ENCODE data around the gene GUCA1A. TPM values are rescaled to one million over a fixed set of nuclear protein-coding genes. Genes with fewer than 3 reads are reported as not detected.

Gene GUCA1A
- total RNA-seq, 1 experiment from 2014 or later: 17.2 TPM

DNA sequence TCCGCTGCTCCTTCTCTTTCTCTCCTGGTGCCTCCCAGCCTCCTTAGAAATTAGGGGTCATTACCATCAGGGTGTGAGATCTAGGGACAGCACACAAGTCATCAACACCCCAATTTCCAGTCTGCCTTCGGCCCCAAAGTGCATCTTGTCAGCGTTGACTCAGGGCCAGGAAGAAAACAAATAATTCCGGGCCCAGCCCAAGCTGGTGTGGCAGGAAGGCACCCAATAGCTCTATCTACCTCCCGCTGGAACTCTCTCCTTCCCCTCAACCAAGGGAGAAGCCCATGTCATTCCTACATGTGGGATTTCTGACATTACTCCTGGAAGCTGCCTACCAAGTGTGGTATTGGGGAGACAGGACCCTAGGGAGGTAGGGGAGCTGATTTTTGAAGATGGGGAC is 19.2 kb upstream of the GUCA1A start:
- no CpG with 5 or more reads among the region's 5 CpGs for WGBS (ENCODE audit: extremely low coverage, insufficient read length, low lambda C conversion rate)
- no peaks in the 10 kb centered on the region for H4K20me1 ChIP-seq (ENCODE audit: control insufficient read depth, insufficient read depth, insufficient read length)
- H3K79me1 ChIP-seq (ENCODE audit: insufficient read depth, low read depth, low read length, poor library complexity, severe bottlenecking): no peaks in the 10 kb centered on the region
- H2BK12ac ChIP-seq (ENCODE audit: insufficient read length, low read depth, low read length): no peak overlapping the region
- Mint-ChIP-seq H3K9me3 (no peaks in the 10 kb centered on the region), H3K27me3 (ENCODE audit: low read depth) (peaks cover 20% of the 10 kb centered on the region), H3K36me3 (ENCODE audit: insufficient read depth in 1 of 3, low read depth in 3 of 3) (peaks cover 2 to 5% (median 2%) of the 10 kb centered on the region in 3 experiments; a peak in 4 of 7 replicates), H3K4me1 (peaks cover 24 to 35% of the 10 kb centered on the region in 2 experiments), H3K27ac (no peak overlapping the region), H3K4me3 (no peak overlapping the region)
- no peak overlapping the region for H3K23ac ChIP-seq (ENCODE audit: insufficient read length, low read depth, low read length)
- H3K56ac ChIP-seq (ENCODE audit: insufficient read length, low read depth, low read length): no peak overlapping the region
- no peak overlapping the region for H2BK120ac ChIP-seq (ENCODE audit: low read depth, low read length, poor library complexity, severe bottlenecking)
- no peak overlapping the region for H3K9ac ChIP-seq (ENCODE audit: extremely low read depth, insufficient read length, low read length)
- H3K14ac ChIP-seq (ENCODE audit: insufficient read depth, low read length): no peak overlapping the region
- no peaks in the 10 kb centered on the region for H3K79me2 ChIP-seq (ENCODE audit: insufficient read depth, low read length)
- H2BK5ac ChIP-seq (ENCODE audit: insufficient read length, low read length): no peak overlapping the region
- TF ChIP-seq, protein P1, sequence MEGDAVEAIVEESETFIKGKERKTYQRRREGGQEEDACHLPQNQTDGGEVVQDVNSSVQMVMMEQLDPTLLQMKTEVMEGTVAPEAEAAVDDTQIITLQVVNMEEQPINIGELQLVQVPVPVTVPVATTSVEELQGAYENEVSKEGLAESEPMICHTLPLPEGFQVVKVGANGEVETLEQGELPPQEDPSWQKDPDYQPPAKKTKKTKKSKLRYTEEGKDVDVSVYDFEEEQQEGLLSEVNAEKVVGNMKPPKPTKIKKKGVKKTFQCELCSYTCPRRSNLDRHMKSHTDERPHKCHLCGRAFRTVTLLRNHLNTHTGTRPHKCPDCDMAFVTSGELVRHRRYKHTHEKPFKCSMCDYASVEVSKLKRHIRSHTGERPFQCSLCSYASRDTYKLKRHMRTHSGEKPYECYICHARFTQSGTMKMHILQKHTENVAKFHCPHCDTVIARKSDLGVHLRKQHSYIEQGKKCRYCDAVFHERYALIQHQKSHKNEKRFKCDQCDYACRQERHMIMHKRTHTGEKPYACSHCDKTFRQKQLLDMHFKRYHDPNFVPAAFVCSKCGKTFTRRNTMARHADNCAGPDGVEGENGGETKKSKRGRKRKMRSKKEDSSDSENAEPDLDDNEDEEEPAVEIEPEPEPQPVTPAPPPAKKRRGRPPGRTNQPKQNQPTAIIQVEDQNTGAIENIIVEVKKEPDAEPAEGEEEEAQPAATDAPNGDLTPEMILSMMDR (conservative IDR thresholded peaks at IDR 0.05): no peak
- H4K8ac ChIP-seq (replicated peaks; ENCODE audit: insufficient read length, low read depth, low read length): no peak overlapping the region
- DNase-seq: no peak
- no peak overlapping the region for H3T11ph ChIP-seq (ENCODE audit: low read length)
- no peaks in the 10 kb centered on the region for H3K9me3 ChIP-seq (ENCODE audit: control insufficient read depth, low read depth, low read length)
- no peak overlapping the region for H3K18ac ChIP-seq (ENCODE audit: insufficient read length, low read depth, low read length)
- H3K27ac ChIP-seq (ENCODE audit: insufficient read length, low read depth, low read length): no peak overlapping the region
- H3K4me2 ChIP-seq (ENCODE audit: insufficient read depth, insufficient read length, low read length): no peak overlapping the region
- H2BK20ac ChIP-seq (ENCODE audit: low read depth, low read length, poor library complexity, severe bottlenecking): no peak overlapping the region
- H4K5ac ChIP-seq (ENCODE audit: insufficient read length, low read depth, low read length): no peak overlapping the region
- no peaks in the 10 kb centered on the region; the same call in 1 of the 2 replicates for H3K27me3 ChIP-seq (ENCODE audit: insufficient read depth, low read length)
- H2AK5ac ChIP-seq (ENCODE audit: insufficient read length, low read length): no peak overlapping the region
- no peak overlapping the region for H2AFZ ChIP-seq (ENCODE audit: low read length)
- H3K4me1 ChIP-seq (ENCODE audit: insufficient read depth, low read length): no peaks in the 10 kb centered on the region; the same call in 1 of the 2 replicates
- H3K4ac ChIP-seq (ENCODE audit: low read depth, low read length): no peak overlapping the region
- no peak overlapping the region for H2BK15ac ChIP-seq (ENCODE audit: low read depth, low read length)
- no peaks in the 10 kb centered on the region for H3K23me2 ChIP-seq (ENCODE audit: insufficient read length, low read depth, low read length, poor library complexity, severe bottlenecking)
- H4K91ac ChIP-seq (ENCODE audit: insufficient read length, low read depth, low read length): no peak overlapping the region
